HG03103 (cell line): ENCODE results near the gene ADD2.

ENCODE experiments used
- ATAC-seq: cut with Tn5 transposase; IDR thresholded peaks from one replicate; pipeline ENCODE4 v1.9.1; 2021; ENCODE audit warnings: low read depth; ENCODE audit not compliant: unreplicated experiment

Gene ADD2

GRCh38 chr2:70789304-70790135 is 21.5 kb upstream of the ADD2 start:
- ATAC-seq = no peak

GRCh38 chr2:70785137-70785911 is 17.3 kb upstream of the ADD2 start:
- no peak for ATAC-seq

- ATAC-seq = no peak
Measured at GRCh38 chr2:70784320-70784719, 16.3 kb upstream of the ADD2 start.

- no peak for ATAC-seq
Measured at GRCh38 chr2:70779911-70780545, 12.0 kb upstream of the ADD2 start.

GRCh38 chr2:70779491-70779890 is 11.5 kb upstream of the ADD2 start:
- no peak for ATAC-seq

- ATAC-seq = no peak
Measured at GRCh38 chr2:70778676-70779075, 10.7 kb upstream of the ADD2 start.

- no peak for ATAC-seq
Measured at GRCh38 chr2:70777450-70777849, 9.4 kb upstream of the ADD2 start.

GRCh38 chr2:70776266-70776665 is 8.3 kb upstream of the ADD2 start:
- ATAC-seq = no peak

GRCh38 chr2:70775141-70775540 is 7.1 kb upstream of the ADD2 start:
- no peak for ATAC-seq

GRCh38 chr2:70772486-70773155 is 4.6 kb upstream of the ADD2 start:
- ATAC-seq = no peak

GRCh38 chr2:70771446-70771845 is 3.4 kb upstream of the ADD2 start:
- no peak for ATAC-seq

- no peak for ATAC-seq
Measured at GRCh38 chr2:70769450-70769849, 1.4 kb upstream of the ADD2 start.

- ATAC-seq = no peak
Measured at GRCh38 chr2:70768590-70769085, 638 bp upstream of the ADD2 start.

- no peak for ATAC-seq
Measured at GRCh38 chr2:70767079-70767698, 811 bp downstream of the ADD2 start.

GRCh38 chr2:70766357-70767078 is 1.5 kb downstream of the ADD2 start:
- ATAC-seq = no peak

- ATAC-seq = no peak
Measured at GRCh38 chr2:70765507-70765906, 2.5 kb downstream of the ADD2 start.

GRCh38 chr2:70759446-70759845 is 8.6 kb downstream of the ADD2 start:
- ATAC-seq = no peak

- no peak for ATAC-seq
Measured at GRCh38 chr2:70757966-70758365, 10.0 kb downstream of the ADD2 start.

- ATAC-seq = no peak
Measured at GRCh38 chr2:70757360-70757759, 10.6 kb downstream of the ADD2 start.

- no peak for ATAC-seq
Measured at GRCh38 chr2:70756128-70756527, 11.9 kb downstream of the ADD2 start.
